ENCODE results near the gene LEPROT.

The LEPROT gene

DNA sequence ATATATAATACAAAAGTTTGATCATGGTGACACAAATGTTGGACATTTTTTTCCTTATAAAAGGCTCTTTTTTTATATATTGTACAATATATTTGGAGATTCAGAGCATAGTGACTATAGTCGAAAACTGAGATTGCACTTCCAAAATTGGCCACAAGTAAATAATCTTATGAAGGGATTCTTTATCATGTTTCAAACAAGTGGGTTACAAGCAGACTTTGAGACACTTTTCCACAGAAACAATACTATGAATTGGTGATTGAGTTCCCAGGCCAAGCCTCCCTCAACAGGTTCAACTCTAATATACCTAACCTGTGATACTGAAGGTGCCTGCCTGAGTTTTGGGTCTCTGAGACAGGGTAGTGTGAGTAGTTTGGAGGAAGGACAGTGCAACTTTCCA, 13.8 kb downstream of the LEPROT start:
- Histone ChIP-seq H3K36me3 (peaks cover 40% of the 10 kb centered on the region), H3K27ac (no peak overlapping the region), H3K9ac (no peak overlapping the region), H3K9me3 (no peaks in the 10 kb centered on the region), H4K20me1 (0 out of 2 replicates have a peak, but pooled peaks cover 4% of the 10 kb centered on the region), H3K4me3 (no peak overlapping the region), H3K4me1 (no peaks in the 10 kb centered on the region), H3K27me3 (no peaks in the 10 kb centered on the region), H3K4me2 (no peak overlapping the region)
- TF ChIP-seq Cebpa-rat (IDR thresholded peaks at IDR 0.05), result no peak

DNA sequence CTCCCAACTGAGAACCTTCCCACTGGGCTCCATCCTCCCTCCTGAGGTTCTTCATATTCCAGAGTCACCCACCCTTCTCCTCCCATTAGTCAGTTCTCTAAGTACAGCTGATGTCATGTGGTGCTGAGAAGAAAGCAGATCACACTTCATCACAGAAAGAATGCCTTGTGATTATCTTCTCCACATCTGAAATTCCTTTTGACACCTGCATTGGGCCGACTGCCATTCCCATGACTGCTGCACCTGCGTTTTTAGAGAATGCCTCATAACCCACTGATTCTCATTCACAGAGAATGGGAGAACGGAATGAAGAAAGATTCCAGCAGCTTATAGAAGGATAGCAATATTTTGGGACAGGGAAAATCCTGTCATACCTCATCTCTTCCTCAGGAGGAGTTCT, 14.3 kb downstream of the LEPROT start:
- no peak for TF ChIP-seq Cebpa-rat (IDR thresholded peaks at IDR 0.05)
- peaks cover 37% of the 10 kb centered on the region for H3K36me3 ChIP-seq
- H4K20me1 ChIP-seq, result 0 out of 2 replicates have a peak, but pooled peaks cover 4% of the 10 kb centered on the region
- H3K9ac ChIP-seq, result no peak overlapping the region
- no peak overlapping the region for H3K4me2 ChIP-seq
- no peaks in the 10 kb centered on the region for H3K9me3 ChIP-seq
- H3K4me1 ChIP-seq, result no peaks in the 10 kb centered on the region
- no peak overlapping the region for H3K27ac ChIP-seq
- H3K27me3 ChIP-seq, result no peaks in the 10 kb centered on the region
- H3K4me3 ChIP-seq, result no peak overlapping the region

DNA sequence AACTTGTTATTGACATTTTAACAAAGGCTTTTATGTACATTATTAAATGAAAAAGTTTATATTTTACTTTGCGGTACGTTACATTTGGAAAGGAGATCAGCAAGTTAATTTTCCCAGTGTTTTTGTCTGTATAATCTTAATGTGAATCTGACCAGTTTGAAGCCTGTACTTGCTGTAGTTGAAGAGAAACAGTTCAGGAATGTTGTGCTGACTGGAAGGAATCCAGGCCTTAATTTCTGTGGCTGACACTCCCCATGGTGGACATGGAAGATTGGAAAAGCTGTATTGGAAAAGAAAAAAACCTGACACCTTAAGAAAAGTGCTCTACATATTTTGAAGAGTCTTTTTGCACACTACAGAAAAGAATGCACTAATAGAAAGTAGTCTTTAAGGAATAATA, 15.5 kb downstream of the LEPROT start:
- no peaks in the 10 kb centered on the region for H4K20me1 ChIP-seq
- TF ChIP-seq Cebpa-rat (IDR thresholded peaks at IDR 0.05), result no peak
- no peak overlapping the region for H3K4me2 ChIP-seq
- no peak overlapping the region for H3K9ac ChIP-seq
- H3K36me3 ChIP-seq, result peaks cover 26% of the 10 kb centered on the region
- H3K4me1 ChIP-seq, result no peaks in the 10 kb centered on the region
- H3K4me3 ChIP-seq, result no peak overlapping the region
- H3K27ac ChIP-seq, result no peak overlapping the region
- H3K27me3 ChIP-seq, result no peaks in the 10 kb centered on the region
- no peaks in the 10 kb centered on the region for H3K9me3 ChIP-seq

DNA sequence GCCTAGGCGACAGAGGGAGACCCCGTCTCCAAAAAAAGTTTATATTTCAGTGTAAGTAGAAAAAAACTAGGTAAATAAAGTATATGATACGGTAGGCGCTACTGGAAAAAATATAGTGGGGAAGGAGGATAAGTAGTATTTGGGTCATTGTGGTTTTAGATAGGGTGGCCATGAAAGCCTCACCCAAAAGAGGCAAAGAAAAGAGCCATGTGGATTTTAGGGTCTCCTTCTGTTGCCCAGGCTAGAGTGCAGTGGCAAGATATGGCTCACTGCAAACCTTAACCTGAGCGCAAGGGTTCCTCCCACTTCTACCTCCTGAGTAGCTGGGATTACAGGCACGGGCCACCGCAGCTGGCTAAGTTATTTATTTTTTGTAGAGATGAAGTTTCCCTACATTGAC, 17.1 kb downstream of the LEPROT start:
- TF ChIP-seq Cebpa-rat (IDR thresholded peaks at IDR 0.05), result no peak
- Histone ChIP-seq H3K4me2 (no peak overlapping the region), H3K27ac (no peak overlapping the region), H3K36me3 (peaks cover 18% of the 10 kb centered on the region), H3K9ac (no peak overlapping the region), H3K4me1 (no peaks in the 10 kb centered on the region), H3K27me3 (no peaks in the 10 kb centered on the region), H3K9me3 (no peaks in the 10 kb centered on the region), H4K20me1 (no peaks in the 10 kb centered on the region), H3K4me3 (no peak overlapping the region)

DNA sequence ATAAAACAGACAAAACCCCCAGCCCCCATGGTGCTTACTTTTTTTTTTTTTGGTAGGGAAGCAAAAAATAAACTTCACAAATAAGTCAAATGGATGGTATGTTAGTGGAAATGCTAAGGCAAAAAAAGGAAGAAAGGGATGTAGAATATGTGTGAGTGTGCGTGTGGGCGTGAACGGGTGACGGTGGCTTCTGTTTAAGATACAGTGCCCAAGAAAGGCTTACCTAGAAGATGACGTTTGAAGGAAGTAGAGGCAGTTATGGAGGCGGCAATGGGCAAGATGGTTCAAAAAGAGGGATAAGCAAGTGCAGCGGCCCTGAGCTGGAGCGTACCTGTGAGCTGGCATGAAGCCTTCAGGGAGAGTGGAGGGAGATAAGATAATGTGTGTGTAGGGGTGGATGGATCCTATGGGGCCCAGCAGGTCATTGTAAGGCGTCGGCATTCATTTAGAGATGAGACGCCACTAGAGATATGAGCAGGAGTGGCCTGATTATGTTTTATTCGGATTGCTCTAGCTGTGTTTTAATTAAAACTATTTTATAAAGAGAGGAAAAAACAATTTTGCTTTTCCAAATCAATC, 19.9 kb downstream of the LEPROT start:
- Histone ChIP-seq H3K36me3 (peaks cover 3% of the 10 kb centered on the region; the same call in 1 of the 2 replicates), H3K27ac (no peak overlapping the region), H3K9me3 (no peaks in the 10 kb centered on the region), H3K27me3 (no peaks in the 10 kb centered on the region), H4K20me1 (no peaks in the 10 kb centered on the region), H3K4me1 (no peaks in the 10 kb centered on the region), H3K4me2 (no peak overlapping the region), H3K4me3 (no peak overlapping the region), H3K9ac (no peak overlapping the region)
- no peak for TF ChIP-seq Cebpa-rat (IDR thresholded peaks at IDR 0.05)

DNA sequence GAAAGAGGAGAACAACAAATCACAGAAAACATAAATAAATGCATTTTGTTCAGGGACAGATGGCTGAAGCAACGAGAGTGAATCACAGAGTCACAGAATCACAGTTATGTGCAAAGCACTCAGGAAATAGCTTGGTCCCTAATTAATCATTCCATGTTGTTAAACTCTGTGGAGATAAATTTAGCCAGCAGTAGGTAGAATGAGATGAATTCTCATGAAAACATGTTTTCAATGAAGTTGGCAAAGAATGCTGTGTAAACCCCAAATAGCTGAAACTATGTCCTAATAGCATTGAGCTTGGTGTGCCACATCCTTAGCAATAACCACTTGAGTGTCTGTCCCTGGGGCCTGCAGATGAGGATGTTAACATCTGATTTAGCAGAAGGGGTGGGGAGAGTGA, 20.4 kb downstream of the LEPROT start:
- Histone ChIP-seq H3K4me3 (no peak overlapping the region), H3K9ac (no peak overlapping the region), H3K27ac (no peak overlapping the region), H3K4me1 (no peaks in the 10 kb centered on the region), H4K20me1 (no peaks in the 10 kb centered on the region), H3K9me3 (no peaks in the 10 kb centered on the region), H3K36me3 (no peaks in the 10 kb centered on the region), H3K27me3 (no peaks in the 10 kb centered on the region), H3K4me2 (no peak overlapping the region)
- TF ChIP-seq Cebpa-rat (IDR thresholded peaks at IDR 0.05), result no peak

DNA sequence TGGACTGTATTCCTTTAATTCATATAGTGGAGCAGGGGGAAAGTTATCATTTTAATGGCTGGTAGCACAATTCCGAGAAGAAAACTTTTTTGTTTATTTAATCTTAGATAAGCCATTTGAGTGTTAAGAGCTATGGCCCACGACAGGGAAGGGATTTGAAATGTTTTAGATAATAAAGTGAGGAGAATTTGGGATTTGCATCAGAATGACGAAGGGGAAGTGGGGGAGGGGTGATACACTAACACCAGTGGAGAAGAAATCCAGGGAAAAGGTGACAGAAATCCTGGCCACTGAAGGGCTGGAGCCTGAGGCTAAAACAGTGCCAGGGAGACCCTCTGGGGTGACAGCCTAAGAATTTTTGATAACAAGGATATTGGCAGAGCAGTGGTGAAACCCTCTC, 21.0 kb downstream of the LEPROT start:
- Histone ChIP-seq H3K36me3 (no peaks in the 10 kb centered on the region), H4K20me1 (no peaks in the 10 kb centered on the region), H3K4me1 (no peaks in the 10 kb centered on the region), H3K9me3 (no peaks in the 10 kb centered on the region), H3K27me3 (no peaks in the 10 kb centered on the region), H3K27ac (no peak overlapping the region), H3K4me2 (no peak overlapping the region), H3K4me3 (no peak overlapping the region), H3K9ac (no peak overlapping the region)
- no peak for TF ChIP-seq Cebpa-rat (IDR thresholded peaks at IDR 0.05)

DNA sequence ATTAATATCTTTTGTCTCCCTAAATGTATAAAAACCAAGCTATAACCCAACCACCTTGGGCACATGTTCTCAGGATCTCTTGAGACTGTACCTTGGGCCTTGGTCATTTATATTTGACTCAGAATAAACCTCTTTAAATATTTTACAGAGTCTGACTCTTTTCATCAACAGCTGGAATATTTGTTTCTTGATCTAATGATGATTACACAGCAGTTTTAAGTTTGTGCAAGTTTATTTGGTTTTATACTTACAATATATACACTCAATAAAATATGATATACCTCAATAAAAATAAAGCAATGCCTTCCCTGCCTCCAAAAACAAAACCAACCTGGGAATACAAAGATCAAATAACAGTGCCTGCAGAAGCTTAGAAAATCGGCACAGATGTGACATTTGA, 22.0 kb downstream of the LEPROT start:
- Histone ChIP-seq H3K4me3 (no peak overlapping the region), H3K9me3 (no peaks in the 10 kb centered on the region), H3K36me3 (no peaks in the 10 kb centered on the region), H4K20me1 (no peaks in the 10 kb centered on the region), H3K4me2 (no peak overlapping the region), H3K27me3 (no peaks in the 10 kb centered on the region), H3K27ac (no peak overlapping the region), H3K4me1 (no peaks in the 10 kb centered on the region), H3K9ac (no peak overlapping the region)
- TF ChIP-seq Cebpa-rat (IDR thresholded peaks at IDR 0.05), result no peak

DNA sequence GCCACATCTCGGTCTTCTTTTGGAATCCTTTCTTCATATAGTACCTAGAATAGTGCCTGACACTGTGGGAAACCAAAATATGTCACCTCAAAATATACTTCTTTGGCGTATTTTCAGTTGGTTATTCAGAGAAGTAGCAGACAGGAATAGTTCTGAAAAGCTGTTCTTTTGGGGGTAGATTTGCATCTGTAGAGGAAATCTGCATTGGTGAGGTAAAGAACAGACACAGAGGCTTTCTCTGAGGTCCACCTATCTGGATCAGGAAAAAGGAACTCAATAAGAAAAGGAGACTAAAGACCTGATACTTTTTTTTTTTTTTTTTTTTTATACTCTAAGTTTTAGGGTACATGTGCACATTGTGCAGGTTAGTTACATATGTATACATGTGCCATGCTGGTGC, 23.2 kb downstream of the LEPROT start:
- Histone ChIP-seq H4K20me1 (no peaks in the 10 kb centered on the region), H3K27ac (no peak overlapping the region), H3K9me3 (no peaks in the 10 kb centered on the region), H3K36me3 (no peaks in the 10 kb centered on the region), H3K4me2 (no peak overlapping the region), H3K9ac (no peak overlapping the region), H3K27me3 (no peaks in the 10 kb centered on the region), H3K4me3 (no peak overlapping the region), H3K4me1 (no peaks in the 10 kb centered on the region)
- TF ChIP-seq Cebpa-rat (IDR thresholded peaks at IDR 0.05), result no peak

DNA sequence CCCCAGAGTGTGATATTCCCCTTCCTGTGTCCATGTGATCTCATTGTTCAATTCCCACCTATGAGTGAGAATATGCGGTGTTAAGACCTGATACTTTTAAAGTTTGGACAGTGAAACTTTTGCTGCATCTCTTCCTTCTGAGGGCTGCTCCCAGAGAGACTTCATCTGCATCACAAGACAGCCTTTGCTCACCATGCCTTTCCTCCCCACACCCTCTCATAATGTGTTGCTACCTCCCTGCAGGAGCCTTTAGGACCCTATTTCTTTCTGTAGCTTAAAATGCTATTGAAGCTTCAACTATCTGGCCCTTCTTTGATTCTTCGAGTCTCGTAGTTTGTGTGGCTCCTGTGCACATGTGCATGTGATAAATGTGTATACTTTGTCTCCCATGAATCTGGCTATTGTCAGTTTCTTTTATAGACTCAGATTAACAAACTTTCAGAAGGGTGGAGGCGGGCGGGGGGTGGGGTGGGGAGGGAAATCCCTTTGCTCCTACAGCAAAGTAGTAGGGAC, 23.7 kb downstream of the LEPROT start:
- H3K9me3 ChIP-seq, result no peaks in the 10 kb centered on the region
- no peak overlapping the region for H3K4me3 ChIP-seq
- no peak for TF ChIP-seq Cebpa-rat (IDR thresholded peaks at IDR 0.05)
- no peak overlapping the region for H3K27ac ChIP-seq
- no peaks in the 10 kb centered on the region for H3K36me3 ChIP-seq
- H3K9ac ChIP-seq, result no peak overlapping the region
- no peaks in the 10 kb centered on the region for H3K27me3 ChIP-seq
- no peak overlapping the region for H3K4me2 ChIP-seq
- no peaks in the 10 kb centered on the region for H4K20me1 ChIP-seq
- no peaks in the 10 kb centered on the region for H3K4me1 ChIP-seq

DNA sequence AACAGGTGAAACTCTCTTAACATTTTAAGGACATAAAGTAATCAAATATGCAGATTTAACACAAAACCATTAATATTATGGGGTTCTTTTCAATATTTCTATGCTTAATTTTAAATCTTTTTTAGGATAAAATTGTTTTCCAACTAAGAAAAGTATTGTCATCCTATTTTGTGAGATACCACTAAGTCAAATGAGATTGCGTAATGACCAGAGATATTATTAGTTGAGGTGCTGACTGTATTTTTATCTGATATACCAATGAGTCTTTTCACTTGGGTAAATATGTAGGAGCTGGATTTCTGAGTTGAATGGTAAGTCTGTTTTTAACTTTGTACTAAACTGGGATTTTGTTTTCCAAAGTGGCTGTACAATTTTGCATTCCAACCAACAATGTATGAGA, 25.4 kb downstream of the LEPROT start:
- Histone ChIP-seq H3K9ac (no peak overlapping the region), H3K27me3 (no peaks in the 10 kb centered on the region), H3K36me3 (no peaks in the 10 kb centered on the region), H4K20me1 (no peaks in the 10 kb centered on the region), H3K4me3 (no peak overlapping the region), H3K4me1 (no peaks in the 10 kb centered on the region), H3K27ac (no peak overlapping the region), H3K4me2 (no peak overlapping the region), H3K9me3 (no peaks in the 10 kb centered on the region)
- peak; percentile 30; the same call in 1 of the 2 replicates for TF ChIP-seq Cebpa-rat (IDR thresholded peaks at IDR 0.05)
